Muscle of leg (tissue), 11 donors: ENCODE results near the gene SPHK2. TPM values are rescaled to one million over a fixed set of nuclear protein-coding genes. Genes with fewer than 3 reads are reported as not detected.
A peak's percentile ranks its signal among the peaks of the same experiment; 100 is the strongest.
"Not testable (repeated sequence)": the region's sequence is repeated elsewhere in the genome, so short reads cannot be mapped to it uniquely, and the experiment has no call there.

ENCODE experiments used
- DNase-seq: peaks from one replicate; pipeline ENCODE4 v3.0.0; 2013
- H3K27ac ChIP-seq: one replicate; pipeline ENCODE4 v1.5.1; 2013; ENCODE audit warnings: mild to moderate bottlenecking, low read length, control low read depth
- H3K27me3 ChIP-seq: one replicate; pipeline ENCODE4 v1.6.1; 2013; ENCODE audit warnings: low read length; ENCODE audit not compliant: control insufficient read depth, insufficient read depth
- H3K36me3 ChIP-seq: one replicate; pipeline ENCODE4 v1.6.1; 2013; ENCODE audit warnings: low read length; ENCODE audit not compliant: control insufficient read depth, insufficient read depth
- H3K4me1 ChIP-seq: one replicate; pipeline ENCODE4 v1.6.1; 2013; ENCODE audit warnings: low read length; ENCODE audit not compliant: control insufficient read depth, insufficient read depth
- H3K4me3 ChIP-seq: one replicate; pipeline ENCODE4 v1.5.1; 2013; ENCODE audit warnings: low read length, control low read depth
- H3K9me3 ChIP-seq: replicated peaks from 2 replicates; pipeline ENCODE4 v1.6.1; 2013; ENCODE audit warnings: low read depth, low read length; ENCODE audit not compliant: control insufficient read depth
- WGBS: methylation state at CpG from one replicate; pipeline ENCODE4 v1.1.5; 2013; ENCODE audit warnings: missing lambda C conversion rate; ENCODE audit not compliant: insufficient coverage; 5-methylcytosine and 5-hydroxymethylcytosine counted together
- polyA plus RNA-seq, 8 donors: library from polyadenylated mRNA; unstranded; fragments of 120-200 nt; gene quantifications; one replicate each; pipeline versions ENCODE4 v1.2.1 to v1.2.3, GENCODE V29; 2013; ENCODE audit warnings: inconsistent platforms in 1 of 8, low replicate concordance in 1 of 8; ENCODE audit not compliant: insufficient read length in 8 of 8, insufficient read depth in 1 of 8
- total RNA-seq: library from RNA; stranded (reverse); fragments of 120-200 nt; gene quantifications from one replicate; pipeline ENCODE4 v1.2.4, GENCODE V29; 2013

The SPHK2 gene
- total and polyA plus RNA-seq, 9 donors: 4.1 to 11.8 (median 9.6) TPM

- 90% methylated on average over 11 of the region's 11 CpGs for WGBS
- H3K27ac ChIP-seq, H3K27me3 ChIP-seq, H3K4me3 ChIP-seq, DNase-seq, H3K9me3 ChIP-seq: not testable (repeated sequence)
- H3K4me1 ChIP-seq: peaks cover 61% of the 10 kb centered on the region
- H3K36me3 ChIP-seq: peaks cover 17% of the 10 kb centered on the region
Observed at GRCh38 chr19:48632286-48632685, 13.0 kb downstream of the SPHK2 start.

GRCh38 chr19:48632692-48633147 lies 13.4 kb downstream of the SPHK2 start:
- Histone ChIP-seq H3K27ac (no peak overlapping the region), H3K4me1 (peaks cover 62% of the 10 kb centered on the region)

GRCh38 chr19:48633148-48634035 lies 14.1 kb downstream of the SPHK2 start:
- WGBS: 70% methylated on average over 9 of the region's 22 CpGs
- Histone ChIP-seq H3K27ac (no peak overlapping the region), H3K4me3 (no peak overlapping the region), H3K36me3 (peaks cover 15% of the 10 kb centered on the region), H3K4me1 (peaks cover 68% of the 10 kb centered on the region), H3K9me3 (no peaks in the 10 kb centered on the region), H3K27me3 (no peaks in the 10 kb centered on the region)
- DNase-seq: peak; percentile 50

More at GRCh38 chr19:48632692-48633147, 13.4 kb downstream of the SPHK2 start:
- peak; percentile 33 for DNase-seq
- Histone ChIP-seq H3K4me3 (no peak overlapping the region), H3K36me3 (peaks cover 15% of the 10 kb centered on the region), H3K27me3 (no peaks in the 10 kb centered on the region), H3K9me3 (no peaks in the 10 kb centered on the region)

- WGBS: 63% methylated on average over 4 of the region's 7 CpGs
- Histone ChIP-seq H3K36me3 (peaks cover 15% of the 10 kb centered on the region), H3K4me1 (peaks cover 74% of the 10 kb centered on the region), H3K9me3 (no peaks in the 10 kb centered on the region), H3K27ac (peak overlapping the region; percentile 72), H3K27me3 (no peaks in the 10 kb centered on the region), H3K4me3 (no peak overlapping the region)
- no peak for DNase-seq
Observed at GRCh38 chr19:48634036-48634342, 14.7 kb downstream of the SPHK2 start.

GRCh38 chr19:48634424-48635262 lies 15.3 kb downstream of the SPHK2 start:
- peaks cover 72% of the 10 kb centered on the region for H3K4me1 ChIP-seq

GRCh38 chr19:48635263-48635965 lies 16.1 kb downstream of the SPHK2 start:
- H3K36me3 ChIP-seq: peaks cover 15% of the 10 kb centered on the region
- WGBS: 1% methylated on average over 58 of the region's 67 CpGs
- peaks cover 4% of the 10 kb centered on the region for H3K27me3 ChIP-seq
- H3K9me3 ChIP-seq: no peaks in the 10 kb centered on the region
- DNase-seq: peak; percentile 68
- H3K4me1 ChIP-seq: peaks cover 64% of the 10 kb centered on the region
- peak overlapping the region; percentile 70 for H3K4me3 ChIP-seq
- H3K27ac ChIP-seq: peak overlapping the region; percentile 89

More at GRCh38 chr19:48634424-48635262, 15.3 kb downstream of the SPHK2 start:
- DNase-seq: peak; percentile 97
- H3K9me3 ChIP-seq: no peaks in the 10 kb centered on the region
- no peaks in the 10 kb centered on the region for H3K27me3 ChIP-seq
- WGBS: 7% methylated on average over 27 of the region's 37 CpGs
- H3K27ac ChIP-seq: peak overlapping the region; percentile 89
- H3K36me3 ChIP-seq: peaks cover 15% of the 10 kb centered on the region
- no peak overlapping the region for H3K4me3 ChIP-seq

GRCh38 chr19:48635966-48636858 lies 16.9 kb downstream of the SPHK2 start:
- H3K4me1 ChIP-seq: peaks cover 56% of the 10 kb centered on the region
- no peaks in the 10 kb centered on the region for H3K9me3 ChIP-seq
- H3K27me3 ChIP-seq: peaks cover 4% of the 10 kb centered on the region
- peak; percentile 62 for DNase-seq
- peak overlapping the region; percentile 70 for H3K4me3 ChIP-seq
- peak overlapping the region; percentile 98 for H3K27ac ChIP-seq
- H3K36me3 ChIP-seq: peaks cover 15% of the 10 kb centered on the region
- WGBS: 6% methylated on average over 22 of the region's 35 CpGs

- peaks cover 10% of the 10 kb centered on the region for H3K36me3 ChIP-seq
- peaks cover 55% of the 10 kb centered on the region for H3K4me1 ChIP-seq
- WGBS: under 1% methylated on average over 40 of the region's 40 CpGs
- H3K27me3 ChIP-seq: peaks cover 4% of the 10 kb centered on the region
- H3K27ac ChIP-seq: peak within 1 kb of the TSS; percentile 98
- H3K9me3 ChIP-seq: no peaks in the 10 kb centered on the region
- H3K4me3 ChIP-seq: peak within 1 kb of the TSS; percentile 70
- DNase-seq: no peak
Observed at GRCh38 chr19:48636859-48637448, 17.6 kb downstream of the SPHK2 start, which contains the start of gene DBP. Gene DBP, minus strand, starts transcription at chr19:48637379. Its CDS starts 385 bp downstream, at chr19:48636994.

GRCh38 chr19:48637449-48637947 lies 18.2 kb downstream of the SPHK2 start:
- DNase-seq: peak; percentile 99
- H3K27me3 ChIP-seq: peaks cover 4% of the 10 kb centered on the region
- peaks cover 9% of the 10 kb centered on the region for H3K36me3 ChIP-seq
- H3K27ac ChIP-seq: peak overlapping the region; percentile 98
- H3K9me3 ChIP-seq: no peaks in the 10 kb centered on the region
- H3K4me3 ChIP-seq: peak overlapping the region; percentile 70
- 0% methylated on average over 36 of the region's 38 CpGs for WGBS
- peaks cover 55% of the 10 kb centered on the region for H3K4me1 ChIP-seq
